GM19372 (cell line): ENCODE data around the gene COX19.

Source experiments
- ATAC-seq: cut with Tn5 transposase; IDR thresholded peaks from one replicate; pipeline ENCODE4 v1.9.1; 2021; ENCODE audit warnings: mild to moderate bottlenecking, low read depth, moderate library complexity; ENCODE audit not compliant: unreplicated experiment

Gene COX19

DNA sequence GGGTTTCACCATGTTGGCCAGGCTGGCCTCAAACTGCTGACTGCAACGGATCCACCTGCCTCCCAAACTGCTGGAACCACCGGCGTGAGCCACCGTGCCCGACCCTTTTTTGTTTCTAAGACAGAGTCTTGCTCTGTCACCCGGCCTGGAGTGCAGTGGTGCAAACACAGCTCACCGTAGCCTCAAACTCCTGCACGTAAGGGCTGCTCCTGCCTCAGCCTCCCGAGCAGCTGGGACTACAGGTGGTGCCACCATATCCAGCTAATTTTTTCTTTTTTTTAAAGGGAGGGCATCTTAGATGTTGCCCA is 57.3 kb downstream of the COX19 start:
- no peak for ATAC-seq

DNA sequence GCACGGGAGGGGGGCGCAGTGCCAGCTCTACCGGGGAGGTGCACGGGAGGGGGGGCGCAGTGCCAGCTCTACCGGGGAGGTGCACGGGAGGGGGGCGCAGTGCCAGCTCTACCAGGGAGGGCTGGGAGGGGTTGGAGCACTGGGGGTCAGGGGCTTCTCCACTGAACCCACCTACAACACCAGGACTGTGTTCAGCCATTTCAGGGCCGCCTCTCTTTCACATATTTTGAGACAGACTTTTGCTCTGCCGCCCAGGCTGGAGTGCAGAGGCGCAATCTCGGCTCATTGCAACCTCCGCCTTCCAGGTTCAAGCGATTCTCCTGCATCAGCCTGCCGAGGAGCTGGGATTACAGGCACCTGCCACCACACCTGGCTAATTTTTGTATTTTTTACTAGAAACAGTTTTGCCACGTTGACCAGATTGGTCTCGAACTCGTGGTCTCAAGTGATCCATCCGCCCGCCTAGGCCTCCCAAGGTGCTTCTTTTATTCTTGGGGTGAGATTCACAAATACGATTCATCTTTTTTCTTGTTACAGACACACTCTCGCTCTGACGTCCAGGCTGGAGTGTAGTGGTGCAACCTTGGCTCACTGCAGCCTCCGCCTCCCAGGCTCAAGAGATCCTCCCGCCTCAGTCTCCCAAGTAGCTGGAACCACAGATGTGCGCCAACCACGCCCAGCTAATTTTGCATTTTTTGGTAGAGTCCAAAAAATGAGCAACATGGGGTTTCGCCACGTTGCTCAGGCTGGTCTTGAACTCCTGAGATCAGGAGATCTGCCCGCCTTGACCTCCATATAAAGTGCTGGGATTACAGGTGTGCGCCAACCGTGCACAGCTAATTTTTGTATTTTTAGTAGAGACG is 57.9 kb downstream of the COX19 start:
- ATAC-seq = no peak

DNA sequence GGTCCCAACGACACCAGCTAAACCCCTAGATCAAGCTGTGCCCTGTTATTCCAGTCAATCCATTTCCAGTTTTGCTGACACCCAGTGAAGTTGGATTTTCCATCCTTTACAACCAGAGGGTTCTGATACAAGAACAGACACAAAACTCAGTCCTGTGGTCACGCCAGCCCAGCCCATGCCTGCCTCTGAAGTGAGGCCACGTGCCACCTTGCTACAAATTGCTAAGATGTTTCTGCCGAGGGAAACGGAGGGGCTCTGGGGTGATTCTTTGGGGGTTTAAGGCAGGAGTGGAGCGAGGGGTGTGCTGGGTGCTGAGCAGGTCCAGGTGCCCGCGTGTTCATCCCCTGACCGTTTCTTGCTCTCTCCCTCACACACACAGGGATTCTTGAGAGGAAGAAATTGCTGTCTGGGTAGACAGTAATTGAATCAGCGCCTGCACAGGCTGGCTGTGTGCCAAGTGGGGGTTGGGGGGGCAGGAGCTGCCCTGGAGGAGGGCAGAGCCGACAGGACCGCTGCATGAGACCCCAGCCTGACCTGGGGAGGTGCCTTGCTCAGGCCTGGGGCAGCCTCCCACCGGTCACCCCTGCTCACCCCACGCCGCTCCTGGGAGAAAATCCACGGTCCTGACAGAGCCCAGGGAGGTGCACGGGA is 58.9 kb downstream of the COX19 start:
- no peak for ATAC-seq
